ENCODE results near the gene ARHGAP15.

ARHGAP15 gene

DNA sequence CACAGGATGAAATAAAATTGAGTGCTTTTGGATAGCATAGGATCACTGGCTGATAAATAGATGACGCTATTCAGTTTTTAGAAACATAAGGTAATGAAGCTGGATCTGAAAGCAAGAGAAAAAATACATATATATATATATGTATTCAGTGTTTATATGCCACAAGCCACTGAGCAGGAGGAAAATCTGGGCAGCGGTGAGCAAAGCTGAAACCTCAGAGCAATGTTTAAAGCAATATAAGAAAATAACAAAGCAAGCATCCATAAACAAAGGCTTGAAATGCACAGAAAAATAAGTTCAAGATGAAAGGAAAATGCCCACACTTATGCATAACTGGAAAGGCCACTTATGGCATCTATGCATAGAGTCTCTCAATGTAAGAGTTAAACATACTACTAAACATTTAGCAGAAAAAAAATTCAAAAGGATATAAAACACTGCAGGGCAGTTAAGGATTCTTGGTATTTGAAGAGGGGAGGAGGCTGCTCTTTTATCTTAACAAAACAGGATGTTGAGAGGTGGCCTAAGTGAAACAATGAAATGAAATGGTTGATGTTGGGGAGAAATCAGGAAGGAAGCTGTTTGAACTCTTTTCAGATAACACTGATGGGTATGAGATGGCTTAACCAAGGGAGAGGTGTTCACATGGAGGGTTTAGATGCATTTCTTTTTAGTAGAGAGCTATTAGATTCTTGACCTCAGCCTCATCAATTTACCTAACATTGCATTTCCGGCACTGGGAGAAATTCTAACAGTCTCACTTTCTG is 129.1 kb downstream of the ARHGAP15 start:
- no peak for TF ChIP-seq CTCF (conservative IDR thresholded peaks at IDR 0.05; ENCODE audit: low read depth, low read length)
- DNase-seq (ENCODE audit: low read depth), result no peak
- no peak overlapping the region for H3K4me3 ChIP-seq (ENCODE audit: low read depth, low read length)

GRCh38 chr2:143259368-143259958 is 130.2 kb downstream of the ARHGAP15 start:
- TF ChIP-seq CTCF (conservative IDR thresholded peaks at IDR 0.05; ENCODE audit: low read depth, low read length), result peak; percentile 87
- DNase-seq (ENCODE audit: low read depth), result peak; percentile 87
- peak overlapping the region; percentile 15 for H3K4me3 ChIP-seq (ENCODE audit: low read depth, low read length)

- no peak for TF ChIP-seq CTCF (conservative IDR thresholded peaks at IDR 0.05; ENCODE audit: low read depth, low read length)
- H3K4me3 ChIP-seq (ENCODE audit: low read depth, low read length), result no peak overlapping the region
- DNase-seq (ENCODE audit: low read depth), result peak; percentile 18
Measured at GRCh38 chr2:143261986-143262385, 132.8 kb downstream of the ARHGAP15 start.

- H3K4me3 ChIP-seq (ENCODE audit: low read depth, low read length), result no peak overlapping the region
- DNase-seq (ENCODE audit: low read depth), result no peak
- no peak for TF ChIP-seq CTCF (conservative IDR thresholded peaks at IDR 0.05; ENCODE audit: low read depth, low read length)
Measured at GRCh38 chr2:143262389-143262788, 133.2 kb downstream of the ARHGAP15 start.

DNA sequence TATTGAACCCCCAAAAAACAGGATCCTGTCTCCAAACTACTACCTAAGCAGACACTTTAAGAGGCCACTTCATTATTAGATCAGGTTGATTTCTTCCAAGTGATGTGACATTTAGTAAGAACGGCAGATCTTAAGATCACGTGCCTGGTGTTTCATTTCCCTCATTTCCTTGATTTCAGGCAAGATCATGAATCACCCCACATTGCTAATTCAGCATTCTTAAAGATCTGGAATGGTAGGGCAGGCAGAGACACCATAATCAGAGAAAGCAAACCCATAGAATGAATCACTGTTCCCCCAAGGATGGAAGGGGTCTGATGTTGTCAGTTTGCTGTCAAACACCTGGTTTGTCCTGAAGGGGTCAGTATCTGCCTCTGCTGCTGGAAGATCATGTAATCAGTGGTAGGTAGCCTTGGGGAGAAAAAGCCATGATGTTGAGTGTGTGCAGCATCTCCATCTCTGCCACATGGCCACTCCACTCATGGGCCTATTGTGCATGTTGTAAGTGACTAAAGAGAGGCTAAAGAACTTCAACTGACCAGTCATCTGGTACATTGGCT is 133.9 kb downstream of the ARHGAP15 start:
- peak; percentile 7 for DNase-seq (ENCODE audit: low read depth)
- peak; percentile 35 for TF ChIP-seq CTCF (conservative IDR thresholded peaks at IDR 0.05; ENCODE audit: low read depth, low read length)
- H3K4me3 ChIP-seq (ENCODE audit: low read depth, low read length), result no peak overlapping the region

DNA sequence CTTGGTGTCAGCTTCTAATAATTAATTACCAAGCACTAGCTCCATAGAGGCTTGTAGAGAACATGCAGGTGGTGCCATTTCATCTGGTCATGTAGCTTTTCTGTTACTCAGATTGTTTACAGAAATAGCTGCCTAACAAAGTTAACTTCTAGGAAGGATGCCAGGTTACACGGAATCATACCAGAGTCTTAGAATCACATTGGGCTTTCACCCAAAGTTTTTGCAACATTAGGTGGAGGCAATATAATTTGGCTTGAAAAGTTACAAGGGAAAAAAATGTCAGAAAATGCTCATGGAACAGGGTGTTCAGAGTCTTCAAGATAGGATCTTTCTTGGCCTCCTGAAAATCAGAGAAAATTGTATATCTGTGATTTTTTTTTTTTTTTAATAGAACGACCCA is 135.6 kb downstream of the ARHGAP15 start:
- DNase-seq (ENCODE audit: low read depth), result peak; percentile 86
- H3K4me3 ChIP-seq (ENCODE audit: low read depth, low read length), result no peak overlapping the region
- TF ChIP-seq CTCF (conservative IDR thresholded peaks at IDR 0.05; ENCODE audit: low read depth, low read length), result no peak

All from choroid plexus epithelial cell (primary cell).